K562 (cell line): Measurements from ENCODE around the gene ASMTL. TPM values are rescaled to one million over a fixed set of nuclear protein-coding genes. Genes with fewer than 3 reads are reported as not detected.
A peak's percentile ranks its signal among the peaks of the same experiment; 100 is the strongest.

Experiments
- BRD9 ChIP-seq: fragments of 450-650 bp; IDR thresholded peaks from 2 replicates; pipeline ENCODE4 v1.6.1; 2018; ENCODE audit warnings: low read depth; ENCODE audit not compliant: partially characterized antibody
- CGGBP1 ChIP-seq: fragments of 250-450 bp; sonication (Bioruptor Pico); IDR thresholded peaks from 2 replicates; pipeline ENCODE4 v1.9.0; 2021; ENCODE audit warnings: mild to moderate bottlenecking
- FOXJ2 ChIP-seq: fragments of 200-800 bp; sonication (Bioruptor generic); IDR thresholded peaks from 2 replicates; pipeline ENCODE4 v1.6.1; 2016; ENCODE audit warnings: missing genetic modification characterization, missing compliant biosample characterization
- FOXK2 ChIP-seq, 2 experiments: fragments of 450-650 bp; IDR thresholded peaks in 1 of 2; conservative IDR thresholded peaks in 1 of 2; 2 replicates each; pipeline ENCODE4 v1.6.1; 2016; ENCODE audit warnings: low read depth in 2 of 2, mild to moderate bottlenecking in 1 of 2
- ID3 ChIP-seq, 2 experiments: fragments of 250-450 bp in 1 of 2; fragments of 450-650 bp in 1 of 2; sonication (Bioruptor Pico) in 1 of 2; IDR thresholded peaks; 2 replicates each; pipeline versions ENCODE4 v1.6.1 to v1.8.0; 2016 to 2021; ENCODE audit warnings: mild to moderate bottlenecking in 2 of 2, moderate library complexity in 2 of 2, missing compliant biosample characterization in 1 of 2, missing genetic modification characterization in 1 of 2
- ILF3 ChIP-seq: fragments of 450-650 bp; IDR thresholded peaks from 2 replicates; pipeline ENCODE4 v1.6.1; 2018; ENCODE audit warnings: antibody characterized with exemption, mild to moderate bottlenecking, moderate library complexity, borderline replicate concordance
- KLF13 ChIP-seq: fragments of 450-650 bp; IDR thresholded peaks from 2 replicates; pipeline ENCODE4 v1.6.1; 2016; ENCODE audit warnings: missing genetic modification characterization, low read depth, mild to moderate bottlenecking, missing compliant biosample characterization, moderate library complexity, borderline replicate concordance
- NFYB ChIP-seq: IDR thresholded peaks from 2 replicates; pipeline ENCODE4 v1.6.1; 2011; ENCODE audit warnings: mild to moderate bottlenecking, moderate library complexity; ENCODE audit not compliant: insufficient read length; ENCODE audit errors: extremely low read depth
- NR3C1 ChIP-seq: sonication (generic); formaldehyde crosslinking; IDR thresholded peaks from 2 replicates; pipeline ENCODE4 v1.8.1; 2022; ENCODE audit warnings: missing genetic modification reagents
- POLR2AphosphoS5 ChIP-seq: IDR thresholded peaks from 2 replicates; pipeline ENCODE4 v1.6.1; 2011; ENCODE audit warnings: mild to moderate bottlenecking, low read depth, low read length, moderate library complexity; ENCODE audit not compliant: control insufficient read depth, insufficient read depth
- PTBP1 ChIP-seq: fragments of 200-400 bp; formaldehyde crosslinking; IDR thresholded peaks from 2 replicates; pipeline ENCODE4 v1.6.1; 2017; ENCODE audit warnings: low read depth, low read length
- RBM17 ChIP-seq: fragments of 200-400 bp; formaldehyde crosslinking; IDR thresholded peaks from 2 replicates; pipeline ENCODE4 v1.6.1; 2017; ENCODE audit warnings: low read depth, mild to moderate bottlenecking, low read length, borderline replicate concordance
- SAFB ChIP-seq: fragments of 200-400 bp; formaldehyde crosslinking; IDR thresholded peaks from 2 replicates; pipeline ENCODE4 v1.6.1; 2017; ENCODE audit warnings: low read depth, low read length, borderline replicate concordance
- SIRT6 ChIP-seq: IDR thresholded peaks from one replicate; pipeline ENCODE4 v1.6.1; 2012; ENCODE audit warnings: low read depth, mild to moderate bottlenecking, control low read depth, inconsistent platforms, low read length, moderate library complexity
- SREBF2 ChIP-seq: sonication (generic); formaldehyde crosslinking; IDR thresholded peaks from 2 replicates; pipeline ENCODE4 v1.4.0; 2020; ENCODE audit warnings: mild to moderate bottlenecking, missing genetic modification reagents
- STAT6 ChIP-seq: sonication (generic); formaldehyde crosslinking; IDR thresholded peaks from 2 replicates; pipeline ENCODE4 v1.8.1; 2023; ENCODE audit warnings: mild to moderate bottlenecking, missing genetic modification reagents
- ZFPM2 ChIP-seq: fragments of 250-450 bp; sonication (Bioruptor Pico); IDR thresholded peaks from 2 replicates; pipeline ENCODE4 v1.5.1; 2022; ENCODE audit warnings: mild to moderate bottlenecking
- ZNF134 ChIP-seq: fragments of 250-450 bp; sonication (Bioruptor Pico); conservative IDR thresholded peaks from 2 replicates; pipeline ENCODE4 v1.4.0; 2020
- ZNF197 ChIP-seq: fragments of 200-800 bp; sonication (Bioruptor generic); IDR thresholded peaks from 2 replicates; pipeline ENCODE4 v1.6.1; 2016; ENCODE audit warnings: low read depth, missing genetic modification characterization, missing compliant biosample characterization
- ZNF384 ChIP-seq: IDR thresholded peaks from 2 replicates; pipeline ENCODE4 v1.6.1; 2012; ENCODE audit warnings: low read depth, low read length, improper control_type of control experiment
- ZNF512 ChIP-seq: IDR thresholded peaks from 2 replicates; pipeline ENCODE4 v1.6.1; 2016; ENCODE audit warnings: missing genetic modification characterization, missing compliant biosample characterization
- ZNF561 ChIP-seq: fragments of 450-650 bp; formaldehyde crosslinking; conservative IDR thresholded peaks from 2 replicates; pipeline ENCODE4 v1.4.0; 2020; ENCODE audit warnings: mild to moderate bottlenecking, moderate library complexity
- ZNF717 ChIP-seq: fragments of 250-450 bp; sonication (Bioruptor Pico); IDR thresholded peaks from 2 replicates; pipeline ENCODE4 v1.5.0; 2021
- ZNF778 ChIP-seq: fragments of 450-650 bp; formaldehyde crosslinking; IDR thresholded peaks from 2 replicates; pipeline ENCODE4 v1.4.0; 2020; ENCODE audit warnings: mild to moderate bottlenecking, moderate library complexity
- polyA plus RNA-seq, 8 experiments: library from polyadenylated mRNA; depleted of rRNA in 4 of 8; stranded (reverse) in 5 of 8; unstranded in 3 of 8; fragments of >200 nt; fragmentation: Nextera tagmentation in 2 of 8; fragmentation: Illumina TruSeq in 1 of 8; extraction: Ambion mirVana in 2 of 8; extraction: Trizol in 1 of 8; gene quantifications; 2 replicates each; pipeline versions ENCODE4 v1.2.1 to v1.2.3, GENCODE V29; 2011 to 2014; ENCODE audit warnings: inconsistent platforms in 1 of 8, missing spikeins in 1 of 8
- total RNA-seq, 7 experiments: library from RNA; depleted of rRNA in 6 of 7; stranded (reverse); fragments of >200 nt in 6 of 7; fragmentation: Illumina TruSeq in 2 of 7; extraction: Trizol in 2 of 7; gene quantifications; 2 replicates each; pipeline versions ENCODE4 v1.2.1 to v1.2.3, GENCODE V29; 2011 to 2021; ENCODE audit warnings: low replicate concordance in 1 of 7

ASMTL gene
- total and polyA plus RNA-seq, 9 of the 15 experiments (the other 6 are each of a cell fraction or from before 2014, with no cell fraction given): 0.56 to 20.6 (median 7.6) TPM

- TF ChIP-seq CGGBP1 (CRISPR knock-in tag): no peak
- TF ChIP-seq FOXK2 (conservative IDR thresholded peaks at IDR 0.05 in 1 of 2, IDR thresholded peaks at IDR 0.05 in 1 of 2; ENCODE audit: low read depth in 2 of 2): no peak
- peak; percentile 61; the same call in 1 of the 2 replicates for TF ChIP-seq POLR2AphosphoS5
- no peak for TF ChIP-seq ZNF717
- no peak for TF ChIP-seq ZNF134
- no peak for TF ChIP-seq ID3 (CRISPR knock-in tag; IDR thresholded peaks at IDR 0.05)
- TF ChIP-seq ID3 (tag; IDR thresholded peaks at IDR 0.05): no peak
- no peak for TF ChIP-seq BRD9
- 0 out of 2 replicates have a peak, but pooled peaks have one; percentile 9 for TF ChIP-seq ZNF197 (CRISPR knock-in tag)
- peak; percentile 62 for TF ChIP-seq NFYB
- no peak for TF ChIP-seq SIRT6
- no peak for TF ChIP-seq PTBP1
- TF ChIP-seq ZNF778 (CRISPR knock-in tag): no peak
- TF ChIP-seq ZNF512: no peak
- TF ChIP-seq ZNF384: no peak
- TF ChIP-seq SREBF2 (CRISPR knock-in tag): no peak
- no peak for TF ChIP-seq ZNF561 (CRISPR knock-in tag)
- no peak for TF ChIP-seq ZFPM2 (CRISPR knock-in tag)
- TF ChIP-seq ILF3: no peak
- TF ChIP-seq SAFB: 0 out of 2 replicates have a peak, but pooled peaks have one; percentile 31
- TF ChIP-seq KLF13: no peak
- TF ChIP-seq RBM17: no peak
- TF ChIP-seq FOXJ2 (tag): no peak
- TF ChIP-seq STAT6: no peak
- TF ChIP-seq NR3C1: no peak
Observed at GRCh38 chrX:1391707-1392375, 60.9 kb downstream of the ASMTL start, which contains the start of gene SLC25A6 (continued).
